ENCODE measurements around the gene CTIF. TPM values are rescaled to one million over a fixed set of nuclear protein-coding genes. Genes with fewer than 3 reads are reported as not detected.

The CTIF gene
- total RNA-seq, 4 donors from 2014 or later = 16.6 to 116 (median 34.5) TPM

GRCh38 chr18:48615566-48616401 lies 77.0 kb downstream of the CTIF start:
- Histone ChIP-seq H3K27me3 (no peaks in the 10 kb centered on the region), H3K4me1 (peaks cover 0 to 18% (median 0%) of the 10 kb centered on the region in 4 donors), H3K27ac (no peak overlapping the region), H3K9me3 (no peaks in the 10 kb centered on the region), H3K4me3 (no peak overlapping the region), H3K36me3 (no peaks in the 10 kb centered on the region)
- TF ChIP-seq CTCF (IDR thresholded peaks at IDR 0.05) (peak in 1 of 6 experiments; percentile 3), POLR2A (IDR thresholded peaks at IDR 0.05) (no peak)
- peak in 2 of 3 donors; percentile 56 to 62 for DNase-seq

DNA sequence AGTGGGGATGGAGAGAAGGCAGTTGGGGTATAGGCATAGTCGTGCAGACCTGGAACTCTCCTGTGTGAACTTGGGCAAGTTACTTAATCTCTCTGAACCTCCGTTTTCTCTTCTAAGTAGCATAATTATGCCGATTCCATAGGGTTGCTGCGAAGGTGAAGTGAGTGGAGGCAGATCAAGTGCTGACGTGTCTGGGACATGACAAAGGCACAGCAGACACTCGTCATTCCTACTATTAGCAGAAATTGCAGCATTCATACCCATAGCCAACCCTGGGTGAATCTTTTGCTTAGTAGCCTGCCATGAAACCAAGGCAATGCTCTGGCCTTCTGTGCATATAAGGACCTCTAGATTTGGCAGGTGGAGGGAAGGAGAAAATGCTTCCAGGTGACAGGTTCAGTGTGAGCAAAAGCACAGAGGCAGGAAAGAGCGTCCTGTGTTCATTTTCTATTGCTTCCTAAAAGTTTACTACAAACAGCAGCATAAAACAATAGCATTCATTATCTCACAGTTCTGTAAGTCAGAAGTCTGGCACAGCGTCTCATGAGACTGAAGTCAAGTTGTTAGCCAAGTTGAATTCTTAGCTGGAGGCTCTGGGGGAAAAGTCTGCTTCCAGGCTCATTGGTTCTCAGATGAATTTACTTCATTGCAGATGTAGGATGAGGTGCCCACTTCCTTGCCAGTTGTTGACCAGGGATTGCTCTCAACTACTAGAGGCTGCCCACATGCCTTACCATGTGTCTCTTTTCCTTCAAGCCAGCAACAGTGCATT lies 77.8 kb downstream of the CTIF start:
- no peak overlapping the region for H3K27ac ChIP-seq
- no peaks in the 10 kb centered on the region for H3K27me3 ChIP-seq
- H3K4me3 ChIP-seq = no peak overlapping the region
- no peaks in the 10 kb centered on the region for H3K9me3 ChIP-seq
- no peak for DNase-seq
- H3K4me1 ChIP-seq = peaks cover 0 to 18% (median 0%) of the 10 kb centered on the region in 4 donors
- no peaks in the 10 kb centered on the region for H3K36me3 ChIP-seq
- TF ChIP-seq CTCF (IDR thresholded peaks at IDR 0.05) (no peak), POLR2A (IDR thresholded peaks at IDR 0.05) (no peak)

- Histone ChIP-seq H3K4me1 (peaks cover 0 to 14% (median 0%) of the 10 kb centered on the region in 4 donors), H3K27me3 (no peaks in the 10 kb centered on the region), H3K4me3 (no peak overlapping the region), H3K36me3 (no peaks in the 10 kb centered on the region), H3K27ac (no peak overlapping the region), H3K9me3 (no peaks in the 10 kb centered on the region)
- TF ChIP-seq CTCF (IDR thresholded peaks at IDR 0.05) = no peak
- TF ChIP-seq POLR2A (IDR thresholded peaks at IDR 0.05) = no peak
- no peak for DNase-seq
These were observed 79.1 kb downstream of the CTIF start for GRCh38 chr18:48617844-48618497.

GRCh38 chr18:48619016-48619415 lies 80.2 kb downstream of the CTIF start:
- peaks cover 0 to 10% (median 0%) of the 10 kb centered on the region in 4 donors for H3K4me1 ChIP-seq

More at GRCh38 chr18:48619016-48619415, 80.2 kb downstream of the CTIF start:
- no peaks in the 10 kb centered on the region for H3K9me3 ChIP-seq
- no peaks in the 10 kb centered on the region for H3K36me3 ChIP-seq
- H3K27me3 ChIP-seq = no peaks in the 10 kb centered on the region
- H3K4me3 ChIP-seq = no peak overlapping the region
- no peak overlapping the region for H3K27ac ChIP-seq
- DNase-seq = no peak
- no peak for TF ChIP-seq CTCF (IDR thresholded peaks at IDR 0.05)
- TF ChIP-seq POLR2A (IDR thresholded peaks at IDR 0.05) = no peak
